K562 (cell line): Measurements from ENCODE around the gene IL24. TPM values are rescaled to one million over a fixed set of nuclear protein-coding genes. Genes with fewer than 3 reads are reported as not detected.

Experiments used
- ATAC-seq: fragments of 200-7000 bp; cut with Tn5 transposase; 3 replicates; pipeline ENCODE4 v1.9.1; 2020; ENCODE audit warnings: moderate library complexity
- BruUV-seq: library from RNA; stranded (reverse); fragments of 400-500 nt; replicated peaks from 2 replicates; lab custom pipeline; 2021; lab: Mats Ljungman, UMichigan
- CTCF ChIA-PET: fragments of 300-600 bp; formaldehyde crosslinking; extraction: SDS; loops from one replicate; lab custom pipeline; 2021; ENCODE audit warnings: low intra/inter-chr PET ratio; lab: Yijun Ruan, JAX
- POLR2A ChIA-PET: fragments of 300-600, 350-650 bp; sonication (Branson Sonifier 250); formaldehyde crosslinking; extraction: SDS; loops from one replicate; lab custom pipeline; 2021; ENCODE audit warnings: antibody characterized with exemption, inconsistent platforms; lab: Yijun Ruan, JAX
- DNase-seq, 4 experiments: peaks; one replicate each; pipeline versions ENCODE4 v3.0.0 to v3.0.0-alpha.2; 2011 to 2018; ENCODE audit warnings: low spot score in 3 of 4, mixed read lengths in 3 of 4; ENCODE audit errors: extremely low read depth in 1 of 4
- FAIRE-seq: peaks from 2 replicates; lab custom pipeline; 2011; peaks lifted over from hg19 to GRCh38; lab: Jason Lieb, UNC
- H2AFZ ChIP-seq: 2 replicates; pipeline ENCODE4 v1.6.0; 2011; ENCODE audit warnings: low read depth, low read length, control low read depth, inconsistent platforms
- H3K27ac ChIP-seq: fragments of 200-600 bp; 3 replicates; pipeline ENCODE4 v1.8.0; 2011; ENCODE audit warnings: low read depth, mild to moderate bottlenecking, control low read depth, inconsistent platforms, low read length, moderate library complexity, mixed read lengths; ENCODE audit errors: extremely low read depth
- H3K27me3 ChIP-seq, 2 experiments: fragments of 300-600 bp in 1 of 2; 2 replicates in 1 of 2; 3 replicates in 1 of 2; pipeline versions ENCODE4 v1.6.0 to v1.8.0; 2011; ENCODE audit warnings: inconsistent platforms in 2 of 2, low read length in 2 of 2, mild to moderate bottlenecking in 1 of 2, mixed read lengths in 1 of 2, moderate library complexity in 1 of 2; ENCODE audit not compliant: control insufficient read depth in 2 of 2, insufficient read depth in 2 of 2
- H3K36me3 ChIP-seq: fragments of 300-600 bp; 3 replicates; pipeline ENCODE4 v1.8.0; 2011; ENCODE audit warnings: mild to moderate bottlenecking, low read length, inconsistent platforms; ENCODE audit not compliant: control insufficient read depth, insufficient read depth
- H3K4me1 ChIP-seq, 2 experiments: fragments of 200-600 bp in 1 of 2; replicated peaks in 1 of 2; 2 replicates in 1 of 2; 3 replicates in 1 of 2; pipeline versions ENCODE4 v1.5.1 to v1.8.0; 2011; ENCODE audit warnings: inconsistent platforms in 2 of 2, low read length in 2 of 2, mild to moderate bottlenecking in 1 of 2, mixed read lengths in 1 of 2, moderate library complexity in 1 of 2; ENCODE audit not compliant: control insufficient read depth in 2 of 2, insufficient read depth in 2 of 2
- H3K4me2 ChIP-seq: 2 replicates; pipeline ENCODE4 v1.6.1; 2011; ENCODE audit warnings: low read length, control low read depth, inconsistent platforms, mixed read lengths; ENCODE audit not compliant: insufficient read depth
- H3K4me3 ChIP-seq: fragments of 200-600 bp; sonication (generic), shearing (Covaris generic); 2 replicates; pipeline ENCODE4 v1.5.1; 2016; ENCODE audit warnings: control low read depth, inconsistent platforms
- H3K79me2 ChIP-seq: fragments of 200-600 bp; 3 replicates; pipeline ENCODE4 v1.8.0; 2011; ENCODE audit warnings: low read length, inconsistent platforms; ENCODE audit not compliant: control insufficient read depth, insufficient read depth
- H3K9ac ChIP-seq, 2 experiments: 2 replicates each; pipeline versions ENCODE4 v1.6.0 to v1.6.1; 2011; ENCODE audit warnings: low read depth in 2 of 2, low read length in 2 of 2, control low read depth in 1 of 2, inconsistent platforms in 1 of 2, mild to moderate bottlenecking in 1 of 2, mixed read lengths in 1 of 2; ENCODE audit not compliant: insufficient read depth in 1 of 2
- H3K9me1 ChIP-seq: one replicate; pipeline ENCODE4 v1.6.0; 2011; ENCODE audit warnings: inconsistent platforms, mild to moderate bottlenecking, low read length, moderate library complexity; ENCODE audit not compliant: control insufficient read depth, insufficient read depth
- H3K9me3 ChIP-seq: replicated peaks from 2 replicates; pipeline ENCODE4 v1.5.1; 2011; ENCODE audit warnings: low read depth, low read length, inconsistent platforms; ENCODE audit not compliant: control insufficient read depth, insufficient read depth
- H4K20me1 ChIP-seq: replicated peaks from 2 replicates; pipeline ENCODE4 v1.6.1; 2011; ENCODE audit warnings: low read length, inconsistent platforms, mixed read lengths; ENCODE audit not compliant: control insufficient read depth, insufficient read depth
- CBFA2T3 ChIP-seq: fragments of 450-650 bp; IDR thresholded peaks from 2 replicates; pipeline ENCODE4 v1.6.1; 2017
- PRPF4 ChIP-seq: fragments of 200-400 bp; formaldehyde crosslinking; IDR thresholded peaks from one replicate; pipeline ENCODE4 v1.6.1; 2017; ENCODE audit warnings: low read length, low read depth, mild to moderate bottlenecking; ENCODE audit not compliant: insufficient read depth, poor library complexity, severe bottlenecking
- RBM17 ChIP-seq: fragments of 200-400 bp; formaldehyde crosslinking; IDR thresholded peaks from 2 replicates; pipeline ENCODE4 v1.6.1; 2017; ENCODE audit warnings: low read depth, mild to moderate bottlenecking, low read length, borderline replicate concordance
- SMAD2 ChIP-seq: fragments of 150-350 bp; IDR thresholded peaks from 2 replicates; pipeline ENCODE4 v1.6.1; 2014; ENCODE audit warnings: low read depth, mild to moderate bottlenecking, low read length
- TBL1XR1 ChIP-seq, 2 experiments: IDR thresholded peaks; 2 replicates each; pipeline ENCODE4 v1.6.1; 2012; ENCODE audit warnings: improper control_type of control experiment in 2 of 2, low read length in 2 of 2, mild to moderate bottlenecking in 1 of 2
- ZBTB40 ChIP-seq, 2 experiments: fragments of 450-650 bp in 1 of 2; sonication (generic) in 1 of 2; formaldehyde crosslinking in 1 of 2; IDR thresholded peaks; 2 replicates each; pipeline versions ENCODE4 v1.7.1 to v1.9.0; 2016 to 2022; ENCODE audit warnings: inconsistent platforms in 1 of 2, mild to moderate bottlenecking in 1 of 2, missing genetic modification reagents in 1 of 2
- ZNF24 ChIP-seq: fragments of 450-650 bp; IDR thresholded peaks from 2 replicates; pipeline ENCODE4 v1.6.1; 2016
- ZNF280A ChIP-seq: fragments of 450-650 bp; IDR thresholded peaks from 2 replicates; pipeline ENCODE4 v1.6.1; 2018; ENCODE audit warnings: mild to moderate bottlenecking, low read depth; ENCODE audit not compliant: partially characterized antibody
- ZNF282 ChIP-seq: sonication (generic); formaldehyde crosslinking; IDR thresholded peaks from 2 replicates; pipeline ENCODE4 v1.8.1; 2023; ENCODE audit warnings: missing genetic modification reagents
- ZNF316 ChIP-seq: fragments of 450-650 bp; IDR thresholded peaks from 2 replicates; pipeline ENCODE4 v1.6.1; 2016
- ZNF511 ChIP-seq: sonication (generic); formaldehyde crosslinking; IDR thresholded peaks from 2 replicates; pipeline ENCODE4 v1.8.0; 2022; ENCODE audit warnings: mild to moderate bottlenecking, missing genetic modification reagents
- ZNF695 ChIP-seq: fragments of 450-650 bp; formaldehyde crosslinking; IDR thresholded peaks from 2 replicates; pipeline ENCODE4 v1.4.0; 2020; ENCODE audit warnings: mild to moderate bottlenecking, moderate library complexity
- WGBS: fragments of 100-300 bp; shearing (Covaris generic); methylation state at CpG from one replicate; pipeline ENCODE4 v1.1.6; 2016; ENCODE audit warnings: low coverage, mixed read lengths; ENCODE audit not compliant: insufficient coverage; ENCODE audit errors: missing lambda C conversion rate; 5-methylcytosine and 5-hydroxymethylcytosine counted together
- in situ Hi-C: fragments of 300-500 bp; cut with MboI; formaldehyde crosslinking; loops from 4 replicates; pipeline ENCODE4 v1.15.0; 2018; ENCODE audit warnings: inconsistent platforms, mixed read lengths
- intact Hi-C: fragments of 100-400 bp; cut with micrococcal nuclease; formaldehyde crosslinking; loops from 2 replicates; pipeline ENCODE4 v1.14.2; 2022
- polyA plus RNA-seq, 8 experiments: library from polyadenylated mRNA; depleted of rRNA in 4 of 8; stranded (reverse) in 5 of 8; unstranded in 3 of 8; fragments of >200 nt; fragmentation: Nextera tagmentation in 2 of 8; fragmentation: Illumina TruSeq in 1 of 8; extraction: Ambion mirVana in 2 of 8; extraction: Trizol in 1 of 8; gene quantifications; 2 replicates each; pipeline versions ENCODE4 v1.2.1 to v1.2.3, GENCODE V29; 2011 to 2014; ENCODE audit warnings: inconsistent platforms in 1 of 8, missing spikeins in 1 of 8
- total RNA-seq, 7 experiments: library from RNA; depleted of rRNA in 6 of 7; stranded (reverse); fragments of >200 nt in 6 of 7; fragmentation: Illumina TruSeq in 2 of 7; extraction: Trizol in 2 of 7; gene quantifications; 2 replicates each; pipeline versions ENCODE4 v1.2.1 to v1.2.3, GENCODE V29; 2011 to 2021; ENCODE audit warnings: low replicate concordance in 1 of 7

The IL24 gene
- total and polyA plus RNA-seq, 9 of the 15 experiments (the other 6 are each of a cell fraction or from before 2014, with no cell fraction given) = 0.04 to 0.19 TPM; not detected in 7

GRCh38 chr1:206875752-206876377 lies 21.4 kb upstream of the IL24 start:
- POLR2A ChIA-PET = no interaction called here
- ATAC-seq (no peak), FAIRE-seq (no peak), DNase-seq (no peak)
- H3K4me2 ChIP-seq = no peak overlapping the region
- in situ Hi-C loops = no loop called here
- intact Hi-C loops = no loop called here
- H2AFZ ChIP-seq = no peak overlapping the region
- no peaks in the 10 kb centered on the region for H3K79me2 ChIP-seq
- no peaks in the 10 kb centered on the region for H3K9me1 ChIP-seq
- peaks cover 8% of the 10 kb centered on the region for H3K9me3 ChIP-seq
- H3K36me3 ChIP-seq = no peaks in the 10 kb centered on the region
- H3K4me1 ChIP-seq = no peaks in the 10 kb centered on the region
- CTCF ChIA-PET = no interaction called here
- no peak overlapping the region for H3K9ac ChIP-seq
- BruUV-seq = no TSS peak
- 0% methylated on average over 3 of the region's 3 CpGs for WGBS
- no peak overlapping the region for H3K4me3 ChIP-seq
- H3K27me3 ChIP-seq = no peaks in the 10 kb centered on the region
- H3K27ac ChIP-seq = no peak overlapping the region
- no peaks in the 10 kb centered on the region for H4K20me1 ChIP-seq
- TF ChIP-seq ZNF24 = no peak
- no peak for TF ChIP-seq ZNF695 (CRISPR knock-in tag)
- no peak for TF ChIP-seq RBM17
- peak; percentile 94 for TF ChIP-seq ZNF316
- TF ChIP-seq ZNF280A = no peak
- no peak for TF ChIP-seq CBFA2T3
- TF ChIP-seq SMAD2 = no peak
- no peak for TF ChIP-seq ZNF282 (CRISPR knock-in tag)
- TF ChIP-seq ZNF511 (CRISPR knock-in tag) = no peak
- no peak for TF ChIP-seq ZBTB40 (IDR thresholded peaks at IDR 0.05)
- no peak for TF ChIP-seq ZBTB40 (CRISPR knock-in tag; IDR thresholded peaks at IDR 0.05)
- no peak for TF ChIP-seq TBL1XR1 (IDR thresholded peaks at IDR 0.05; ENCODE audit: low read length in 2 of 2)
- no peak for TF ChIP-seq PRPF4
